Measurements from ENCODE around the gene RPL27A.

The RPL27A gene

DNA sequence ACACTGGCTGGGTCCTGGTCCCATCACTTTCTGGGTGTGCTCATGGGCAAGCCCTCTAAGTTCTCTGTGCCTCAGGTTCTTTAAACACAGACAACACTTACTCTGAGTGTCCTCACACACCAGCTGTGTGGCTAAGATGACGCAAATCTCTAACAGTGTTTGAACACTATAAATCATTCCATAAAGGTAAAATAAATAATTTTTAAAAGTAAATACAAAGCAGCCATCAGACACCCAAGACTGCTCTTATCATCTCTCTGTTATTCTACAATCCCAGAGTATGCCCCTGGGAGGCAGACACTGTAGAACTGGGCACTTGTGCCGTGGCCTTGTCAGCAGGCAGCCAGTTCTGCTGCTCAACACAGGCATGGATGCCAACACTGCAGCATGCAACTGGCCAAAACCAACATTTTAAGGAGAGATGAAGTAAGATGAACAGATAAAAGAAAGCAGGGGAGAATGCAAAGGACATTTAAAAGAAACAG, 56.8 kb downstream of the RPL27A start:
- FAIRE-seq (no peak), DNase-seq (ENCODE audit: extremely low spot score, insufficient read length, low read depth) (no peak)

Measured in GM18507 (cell line).